Glutamatergic neuron (in vitro differentiated cells): ENCODE data around the gene TMEM229B. TPM values are rescaled to one million over a fixed set of nuclear protein-coding genes. Genes with fewer than 3 reads are reported as not detected.

Experiments used
- DNase-seq: peaks from one replicate; pipeline ENCODE4 v3.0.0; 2022
- H3K27ac Mint-ChIP-seq: one replicate; pipeline ENCODE4 v1.8.0; 2020; ENCODE audit warnings: mild to moderate bottlenecking, mixed read lengths, inconsistent platforms; ENCODE audit not compliant: unreplicated experiment
- H3K27me3 Mint-ChIP-seq: one replicate; pipeline ENCODE4 v1.8.0; 2020; ENCODE audit warnings: mild to moderate bottlenecking, moderate library complexity, mixed read lengths, inconsistent platforms; ENCODE audit not compliant: unreplicated experiment
- H3K36me3 Mint-ChIP-seq: one replicate; pipeline ENCODE4 v1.8.0; 2020; ENCODE audit warnings: mild to moderate bottlenecking, mixed read lengths, inconsistent platforms; ENCODE audit not compliant: unreplicated experiment
- H3K4me1 Mint-ChIP-seq: one replicate; pipeline ENCODE4 v1.8.0; 2020; ENCODE audit warnings: mild to moderate bottlenecking, low read depth, mixed read lengths, inconsistent platforms; ENCODE audit not compliant: unreplicated experiment
- H3K4me3 Mint-ChIP-seq: one replicate; pipeline ENCODE4 v1.8.0; 2020; ENCODE audit warnings: mild to moderate bottlenecking, mixed read lengths, inconsistent platforms; ENCODE audit not compliant: unreplicated experiment
- H3K9me3 Mint-ChIP-seq: one replicate; pipeline ENCODE4 v1.8.0; 2020; ENCODE audit warnings: mild to moderate bottlenecking, moderate library complexity, mixed read lengths, inconsistent platforms; ENCODE audit not compliant: unreplicated experiment
- CTCF ChIP-seq: fragments of 200-600 bp; sonication (generic); IDR thresholded peaks from one replicate; pipeline ENCODE4 v1.5.0; 2021; ENCODE audit not compliant: partially characterized antibody, unreplicated experiment
- total RNA-seq: library from RNA; stranded (reverse); fragmentation: NEBNext Ultra II Directional; extraction: Animal tissue kit (Norgen Biotek cat#: 25700); gene quantifications from one replicate; pipeline ENCODE4 v1.2.1, GENCODE V29; 2021; ENCODE audit not compliant: unreplicated experiment

TMEM229B gene
- total RNA-seq, 1 donor from 2014 or later: 7.5 TPM

- no peak for TF ChIP-seq CTCF
These were observed 4.8 kb downstream of the TMEM229B start for GRCh38 chr14:67483579-67484285.

GRCh38 chr14:67482231-67483164, 6.0 kb downstream of the TMEM229B start:
- H3K9me3 Mint-ChIP-seq: peaks cover 6% of the 10 kb centered on the region
- H3K27me3 Mint-ChIP-seq: peaks cover 5% of the 10 kb centered on the region
- H3K4me1 Mint-ChIP-seq: peaks cover 8% of the 10 kb centered on the region
- TF ChIP-seq CTCF: no peak
- DNase-seq: no peak
- H3K36me3 Mint-ChIP-seq: peaks cover 5% of the 10 kb centered on the region
- H3K4me3 Mint-ChIP-seq: no peak overlapping the region
- no peak overlapping the region for H3K27ac Mint-ChIP-seq

More at GRCh38 chr14:67483579-67484285, 4.8 kb downstream of the TMEM229B start:
- H3K27ac Mint-ChIP-seq: no peak overlapping the region
- DNase-seq: no peak
- peaks cover 7% of the 10 kb centered on the region for H3K27me3 Mint-ChIP-seq
- peaks cover 8% of the 10 kb centered on the region for H3K9me3 Mint-ChIP-seq
- H3K4me1 Mint-ChIP-seq: peaks cover 6% of the 10 kb centered on the region
- no peak overlapping the region for H3K4me3 Mint-ChIP-seq
- peaks cover 5% of the 10 kb centered on the region for H3K36me3 Mint-ChIP-seq

GRCh38 chr14:67480011-67480410, 8.5 kb downstream of the TMEM229B start:
- peaks cover 7% of the 10 kb centered on the region for H3K27me3 Mint-ChIP-seq
- no peak overlapping the region for H3K4me3 Mint-ChIP-seq
- H3K9me3 Mint-ChIP-seq: peaks cover 6% of the 10 kb centered on the region
- peak overlapping the region; percentile 59 for H3K27ac Mint-ChIP-seq
- TF ChIP-seq CTCF: no peak
- peak; percentile 64 for DNase-seq
- H3K36me3 Mint-ChIP-seq: no peaks in the 10 kb centered on the region
- H3K4me1 Mint-ChIP-seq: peaks cover 8% of the 10 kb centered on the region

DNA sequence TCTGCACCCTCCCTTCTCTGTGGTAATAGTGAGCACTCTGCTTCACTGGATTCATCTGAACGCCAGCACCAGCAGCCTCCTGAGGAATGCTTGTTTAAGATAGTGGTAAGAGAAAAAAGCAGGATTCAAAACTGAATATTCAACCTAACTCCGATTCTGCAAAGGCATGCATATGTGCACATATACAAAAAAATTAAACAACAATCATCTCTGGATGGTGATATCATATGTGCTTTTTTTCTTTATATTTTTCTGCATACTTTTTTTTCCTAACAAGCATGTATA, 9.8 kb downstream of the TMEM229B start:
- TF ChIP-seq CTCF: no peak
- Mint-ChIP-seq H3K4me3 (no peak overlapping the region), H3K27ac (no peak overlapping the region), H3K4me1 (peaks cover 8% of the 10 kb centered on the region), H3K9me3 (peaks cover 8% of the 10 kb centered on the region), H3K36me3 (no peaks in the 10 kb centered on the region), H3K27me3 (peaks cover 7% of the 10 kb centered on the region)
- no peak for DNase-seq
